K562 treated with DMSO at 1 percent for 12 hours (cell line): ENCODE measurements around the gene URI1. TPM values are rescaled to one million over a fixed set of nuclear protein-coding genes. Genes with fewer than 3 reads are reported as not detected.

Source experiments
- total RNA-seq: library from RNA; unstranded; fragments of 300-600 nt; gene quantifications from 2 replicates; pipeline ENCODE4 v1.2.3, GENCODE V29; 2022; ENCODE audit not compliant: insufficient read depth

The URI1 gene
- total RNA-seq = 24.0 and 47.5 TPM in 2 replicates

DNA sequence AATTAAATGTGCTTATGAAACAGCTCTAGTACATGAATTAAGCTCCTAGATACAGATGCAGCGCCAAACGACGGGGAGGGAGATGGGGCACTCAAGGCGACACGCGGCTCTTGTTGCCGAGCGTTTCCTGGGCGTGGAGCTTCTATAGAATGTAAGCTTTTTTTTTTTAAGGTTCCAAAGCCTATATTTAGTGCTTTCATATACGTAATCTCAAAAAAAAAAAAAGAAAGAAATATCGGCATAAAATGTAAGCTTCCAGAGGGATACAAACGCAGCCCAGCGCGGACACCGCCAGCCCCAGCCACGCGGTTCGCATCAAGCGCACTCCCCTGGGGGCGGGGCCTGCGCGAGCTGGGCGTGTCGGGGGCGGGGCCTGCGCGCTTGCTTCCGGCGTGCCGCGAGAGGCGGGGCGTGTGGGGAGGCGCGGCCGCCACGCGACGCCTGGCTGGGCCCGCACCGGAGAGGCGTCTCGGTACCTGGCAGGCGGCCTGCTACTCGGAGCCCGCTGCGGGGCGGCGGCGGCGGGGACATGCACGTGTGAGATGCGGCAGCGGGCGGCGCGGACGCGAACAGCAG lies at the start of gene URI1:
Gene URI1 (plus strand): TSS at position 412 of the 576 bp plus-strand sequence. CDS start 309 bp downstream, outside the sequence.

Other genes with a start within 250 kb of the URI1 start
- 13.5 and 24.9 TPM in 2 replicates for gene C19orf12, start 227.0 kb upstream of the URI1 start, total RNA-seq
- gene CCNE1, start 130.2 kb upstream of the URI1 start, total RNA-seq = 11.8 and 17.1 TPM in 2 replicates